CD4-positive, CD25-positive, alpha-beta regulatory T cell (primary cell): Measurements from ENCODE around the gene KCTD6. TPM values are rescaled to one million over a fixed set of nuclear protein-coding genes. Genes with fewer than 3 reads are reported as not detected.

Experiments used
- ATAC-seq, 2 donors: fragments of 150-1000 bp; cut with Tn5 transposase; one replicate each; pipeline ENCODE4 v1.10.0; 2021; ENCODE audit warnings: low read depth in 2 of 2, moderate number of reproducible peaks in 2 of 2, moderate library complexity in 1 of 2
- DNase-seq, 3 donors: peaks; one replicate each; pipeline versions ENCODE4 v3.0.0 to v3.0.0-alpha.2; 2012 to 2022; ENCODE audit warnings: mixed read lengths in 1 of 3
- H3K27ac ChIP-seq: one replicate; pipeline ENCODE4 v1.7.0; 2013; ENCODE audit warnings: mild to moderate bottlenecking, low read length; ENCODE audit not compliant: insufficient read depth, poor library complexity, severe bottlenecking
- H3K27me3 ChIP-seq: one replicate; pipeline ENCODE4 v1.7.0; 2013; ENCODE audit warnings: low read length; ENCODE audit not compliant: control insufficient read depth, insufficient read depth
- H3K36me3 ChIP-seq: one replicate; pipeline ENCODE4 v1.7.0; 2013; ENCODE audit warnings: mild to moderate bottlenecking, low read length, moderate library complexity; ENCODE audit not compliant: control insufficient read depth, insufficient read depth
- H3K4me1 ChIP-seq: 2 replicates; pipeline ENCODE4 v1.7.0; 2013; ENCODE audit warnings: mild to moderate bottlenecking, low read length; ENCODE audit not compliant: insufficient read depth, control insufficient read depth, poor library complexity, severe bottlenecking
- H3K4me3 ChIP-seq: one replicate; pipeline ENCODE4 v1.7.0; 2013; ENCODE audit warnings: low read depth, mild to moderate bottlenecking, low read length, moderate library complexity
- H3K9me3 ChIP-seq, 2 experiments: 1 replicate in 1 of 2; 2 replicates in 1 of 2; pipeline ENCODE4 v1.7.0; 2013; ENCODE audit warnings: low read length in 2 of 2, mild to moderate bottlenecking in 1 of 2, moderate library complexity in 1 of 2; ENCODE audit not compliant: control insufficient read depth in 2 of 2
- H3K27ac Mint-ChIP-seq, 3 donors: one replicate each; pipeline ENCODE4 v1.8.0; 2020 to 2022; ENCODE audit warnings: mild to moderate bottlenecking in 3 of 3, mixed read lengths in 3 of 3, moderate library complexity in 2 of 3
- H3K27me3 Mint-ChIP-seq: one replicate; pipeline ENCODE4 v1.8.0; 2022; ENCODE audit warnings: mild to moderate bottlenecking, mixed read lengths
- H3K36me3 Mint-ChIP-seq: one replicate; pipeline ENCODE4 v1.8.0; 2020; ENCODE audit warnings: mixed read lengths
- H3K4me1 Mint-ChIP-seq, 4 donors: one replicate each; pipeline ENCODE4 v1.8.0; 2020 to 2022; ENCODE audit warnings: mixed read lengths in 4 of 4, mild to moderate bottlenecking in 1 of 4
- H3K4me3 Mint-ChIP-seq, 4 donors: one replicate each; pipeline ENCODE4 v1.8.0; 2020 to 2022; ENCODE audit warnings: mild to moderate bottlenecking in 4 of 4, mixed read lengths in 4 of 4, moderate library complexity in 3 of 4
- H3K9me3 Mint-ChIP-seq, 7 donors: one replicate each; pipeline ENCODE4 v1.8.0; 2020 to 2022; ENCODE audit warnings: mixed read lengths in 7 of 7, mild to moderate bottlenecking in 3 of 7, moderate library complexity in 2 of 7
- polyA plus RNA-seq, 4 donors: library from polyadenylated mRNA; unstranded; fragments of 300-500 nt; fragmentation: Illumina TruSeq; gene quantifications; one replicate each; pipeline ENCODE4 v1.2.3, GENCODE V29; 2021
- total RNA-seq: library from RNA; stranded (reverse); gene quantifications from one replicate; pipeline ENCODE4 v1.2.3, GENCODE V29; 2022

Gene KCTD6
- total and polyA plus RNA-seq, 5 donors from 2014 or later, result 5.8 to 14.3 (median 9.8) TPM

DNA sequence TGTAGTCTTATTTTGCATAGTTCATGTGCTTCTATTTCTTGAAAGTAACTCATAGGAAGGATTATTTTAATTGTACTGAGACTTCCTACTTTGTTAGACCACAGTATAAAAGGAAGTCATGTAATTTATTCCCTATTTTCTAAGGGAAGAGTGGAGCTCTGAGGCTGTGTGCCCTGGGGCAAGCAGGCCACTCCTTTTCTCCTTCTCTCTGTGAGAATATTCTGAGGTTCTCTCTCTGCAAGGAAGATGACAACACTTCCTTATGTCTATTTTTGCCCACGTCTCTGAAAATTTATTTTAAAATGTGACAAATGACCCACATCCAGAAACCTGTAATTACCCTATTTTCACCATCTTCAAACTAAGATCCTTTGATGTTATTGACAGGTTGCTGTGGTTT is 11.0 kb downstream of the KCTD6 start:
- Mint-ChIP-seq H3K9me3 (no peaks in the 10 kb centered on the region), H3K4me1 (peaks cover 5 to 28% (median 18%) of the 10 kb centered on the region in 4 donors), H3K4me3 (no peak overlapping the region), H3K27ac (no peak overlapping the region), H3K27me3 (no peaks in the 10 kb centered on the region), H3K36me3 (peaks cover 20% of the 10 kb centered on the region)
- no peaks in the 10 kb centered on the region for H3K9me3 ChIP-seq
- H3K4me1 ChIP-seq, result no peaks in the 10 kb centered on the region
- no peak overlapping the region for H3K4me3 ChIP-seq
- H3K36me3 ChIP-seq, result peaks cover 11% of the 10 kb centered on the region
- no peaks in the 10 kb centered on the region for H3K27me3 ChIP-seq
- DNase-seq (no peak), ATAC-seq (no peak)
- no peak overlapping the region for H3K27ac ChIP-seq

DNA sequence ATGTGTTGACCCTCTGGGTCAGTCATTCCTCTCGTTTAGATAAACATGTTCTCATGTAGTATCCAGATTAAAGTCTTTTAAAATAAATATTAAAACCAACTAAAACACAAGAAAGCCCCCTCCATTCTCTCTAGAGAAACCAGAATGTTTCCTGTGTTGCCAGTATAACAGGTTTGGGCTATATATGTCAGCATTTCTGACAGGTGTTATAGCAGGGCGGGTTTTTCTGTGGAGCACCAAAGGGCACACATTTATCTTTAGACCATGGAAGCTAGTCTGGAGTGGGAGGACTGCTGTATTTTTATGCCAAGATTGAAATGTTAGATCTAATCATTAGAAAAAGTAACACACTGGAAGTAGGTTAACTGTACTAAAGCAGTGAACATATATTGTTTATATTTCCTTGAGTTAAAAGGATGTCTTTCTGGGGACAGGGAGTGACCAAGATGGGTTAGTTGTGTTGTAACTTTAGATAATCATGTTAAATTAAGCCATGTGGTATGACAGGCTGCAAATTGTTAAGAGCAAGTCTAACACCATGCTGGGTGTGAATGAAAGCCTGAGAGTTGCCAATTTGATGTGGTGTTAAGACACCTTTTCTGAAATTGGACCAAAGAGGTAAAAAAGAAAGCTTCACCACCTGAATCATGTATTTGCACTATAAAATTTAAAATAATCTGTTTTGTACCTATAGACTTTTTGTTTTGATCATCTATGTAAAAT is 15.6 kb downstream of the KCTD6 start:
- ATAC-seq, result no peak
- Mint-ChIP-seq H3K27ac (peak overlapping the region in 1 of 3 donors; percentile 74), H3K27me3 (no peaks in the 10 kb centered on the region), H3K4me3 (no peak overlapping the region), H3K36me3 (no peaks in the 10 kb centered on the region), H3K9me3 (no peaks in the 10 kb centered on the region), H3K4me1 (peaks cover 0 to 7% (median 3%) of the 10 kb centered on the region in 4 donors)
- no peak for DNase-seq
- no peak overlapping the region for H3K4me3 ChIP-seq
- no peak overlapping the region for H3K27ac ChIP-seq
- no peaks in the 10 kb centered on the region for H3K9me3 ChIP-seq
- no peaks in the 10 kb centered on the region for H3K4me1 ChIP-seq
- H3K36me3 ChIP-seq, result no peaks in the 10 kb centered on the region
- no peaks in the 10 kb centered on the region for H3K27me3 ChIP-seq

DNA sequence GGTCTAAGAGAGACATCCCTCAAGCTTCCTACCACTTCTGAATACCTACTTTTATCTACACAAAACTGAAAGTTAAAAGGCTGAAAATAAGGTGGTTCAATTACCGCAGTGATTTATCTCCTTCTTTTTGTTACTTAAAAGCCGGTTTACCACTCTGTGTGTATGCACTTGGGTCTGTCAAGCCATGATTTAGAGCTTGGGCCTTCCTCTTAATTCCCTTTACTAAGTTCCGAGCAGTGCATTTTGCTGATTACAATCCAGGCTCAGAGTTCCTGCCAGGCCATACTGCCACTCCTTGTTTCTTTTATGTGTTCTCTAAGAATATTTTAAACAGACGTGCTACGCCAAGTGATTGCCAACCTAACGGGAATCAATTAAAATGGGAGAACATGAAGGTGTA is 16.5 kb downstream of the KCTD6 start:
- Mint-ChIP-seq H3K27me3 (no peaks in the 10 kb centered on the region), H3K36me3 (no peaks in the 10 kb centered on the region), H3K9me3 (no peaks in the 10 kb centered on the region), H3K4me3 (no peak overlapping the region), H3K4me1 (peaks cover 0 to 7% (median 3%) of the 10 kb centered on the region in 4 donors), H3K27ac (no peak overlapping the region)
- no peak overlapping the region for H3K4me3 ChIP-seq
- no peaks in the 10 kb centered on the region for H3K4me1 ChIP-seq
- no peak for ATAC-seq
- H3K27me3 ChIP-seq, result no peaks in the 10 kb centered on the region
- H3K9me3 ChIP-seq, result no peaks in the 10 kb centered on the region
- no peak overlapping the region for H3K27ac ChIP-seq
- no peak for DNase-seq
- no peaks in the 10 kb centered on the region for H3K36me3 ChIP-seq

DNA sequence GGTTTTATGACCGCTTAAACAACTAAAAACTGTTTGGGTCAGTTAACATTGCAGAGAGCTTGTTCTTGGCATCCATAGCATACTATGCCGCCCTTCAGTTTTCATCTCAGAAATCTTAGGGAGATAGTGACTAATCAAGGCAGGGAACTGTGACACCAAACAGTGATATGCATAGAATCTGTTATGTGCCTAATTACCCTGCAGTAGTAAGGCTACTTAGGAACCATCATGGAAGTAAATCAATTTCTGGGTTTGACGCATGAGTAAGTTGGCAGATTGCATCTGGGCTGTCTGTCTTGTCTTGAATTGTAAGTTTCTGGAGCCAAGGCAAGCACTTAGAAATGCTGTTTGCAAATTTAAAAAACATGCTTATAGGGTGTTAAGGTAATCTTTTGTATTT is 22.5 kb downstream of the KCTD6 start:
- DNase-seq, result no peak
- no peaks in the 10 kb centered on the region for H3K4me1 Mint-ChIP-seq
- Histone ChIP-seq H3K36me3 (no peaks in the 10 kb centered on the region), H3K27me3 (no peaks in the 10 kb centered on the region), H3K4me3 (no peak overlapping the region), H3K9me3 (no peaks in the 10 kb centered on the region), H3K4me1 (no peaks in the 10 kb centered on the region), H3K27ac (no peak overlapping the region)
- H3K4me3 Mint-ChIP-seq, result no peak overlapping the region
- no peak overlapping the region for H3K27ac Mint-ChIP-seq
- H3K9me3 Mint-ChIP-seq, result no peaks in the 10 kb centered on the region
- no peaks in the 10 kb centered on the region for H3K27me3 Mint-ChIP-seq
- ATAC-seq, result no peak
- no peaks in the 10 kb centered on the region for H3K36me3 Mint-ChIP-seq

DNA sequence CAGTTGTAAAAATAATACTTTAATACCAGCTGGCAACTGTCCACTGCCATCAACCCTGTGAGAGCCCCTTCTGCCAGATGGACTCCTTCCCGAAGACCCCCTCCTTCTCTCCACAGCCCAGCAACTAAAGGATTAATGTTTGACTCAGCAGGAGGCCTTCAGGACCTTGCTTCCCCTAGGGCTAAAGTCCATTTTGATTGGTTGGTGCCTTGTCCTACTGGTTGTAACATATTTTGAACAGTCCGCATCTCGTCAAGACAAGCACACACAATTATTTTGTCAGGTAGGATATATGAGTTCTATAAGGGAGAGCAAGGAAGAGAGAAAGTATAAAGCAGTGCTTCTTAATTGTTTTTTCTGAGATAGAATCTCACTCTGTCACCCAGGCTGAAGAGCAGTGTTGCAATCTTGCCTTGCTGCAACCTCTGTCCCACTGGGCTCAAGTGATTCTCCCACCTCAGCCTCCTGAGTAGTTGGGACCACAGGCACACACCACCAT is 26.4 kb downstream of the KCTD6 start:
- Histone ChIP-seq H3K27me3 (no peaks in the 10 kb centered on the region), H3K36me3 (no peaks in the 10 kb centered on the region), H3K9me3 (no peaks in the 10 kb centered on the region), H3K4me3 (no peak overlapping the region), H3K4me1 (no peaks in the 10 kb centered on the region), H3K27ac (no peak overlapping the region)
- DNase-seq, result no peak
- Mint-ChIP-seq H3K4me3 (no peak overlapping the region), H3K27ac (no peak overlapping the region), H3K4me1 (no peaks in the 10 kb centered on the region), H3K9me3 (no peaks in the 10 kb centered on the region), H3K36me3 (no peaks in the 10 kb centered on the region), H3K27me3 (no peaks in the 10 kb centered on the region)
- ATAC-seq, result no peak

DNA sequence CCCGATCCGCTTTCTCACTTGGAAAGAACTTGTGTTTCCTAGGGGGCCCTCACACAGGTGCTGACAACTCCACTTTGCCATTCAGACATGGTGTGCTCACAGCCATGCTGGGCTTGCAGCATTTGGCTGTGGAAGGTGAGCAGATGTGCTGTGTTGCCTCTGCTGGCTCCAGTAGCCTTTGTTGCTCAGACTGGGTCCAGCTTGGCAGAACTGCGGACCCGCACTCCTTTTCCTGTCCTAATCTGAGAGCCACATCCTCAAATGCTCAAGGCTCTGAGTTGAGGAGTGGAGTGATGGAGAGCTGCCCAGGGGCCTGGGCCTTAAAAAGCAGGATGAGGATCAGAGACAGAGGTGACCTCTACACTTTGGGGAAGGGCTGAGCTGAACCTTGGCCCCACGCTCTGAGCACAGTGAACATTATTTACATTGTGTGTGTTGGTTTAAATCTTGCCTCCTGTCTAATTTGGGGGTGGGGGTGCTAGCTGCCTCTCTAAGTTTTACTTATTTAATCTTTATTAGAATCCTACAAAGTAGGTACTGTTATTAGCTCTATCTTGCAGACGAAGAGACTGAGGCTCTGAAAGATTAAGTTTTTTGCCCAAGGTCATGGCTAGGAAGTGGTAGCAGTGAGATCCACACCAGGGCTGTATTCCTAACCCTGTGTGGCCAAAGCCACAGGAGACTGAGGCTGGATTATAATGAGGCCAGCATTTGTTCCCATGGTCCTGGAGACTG is 27.9 kb downstream of the KCTD6 start:
- Mint-ChIP-seq H3K36me3 (no peaks in the 10 kb centered on the region), H3K27me3 (no peaks in the 10 kb centered on the region), H3K9me3 (no peaks in the 10 kb centered on the region), H3K27ac (no peak overlapping the region), H3K4me3 (no peak overlapping the region), H3K4me1 (no peaks in the 10 kb centered on the region)
- ATAC-seq, result no peak
- no peaks in the 10 kb centered on the region for H3K36me3 ChIP-seq
- DNase-seq, result no peak
- H3K27me3 ChIP-seq, result no peaks in the 10 kb centered on the region
- no peak overlapping the region for H3K4me3 ChIP-seq
- no peaks in the 10 kb centered on the region for H3K9me3 ChIP-seq
- H3K27ac ChIP-seq, result no peak overlapping the region
- no peaks in the 10 kb centered on the region for H3K4me1 ChIP-seq

DNA sequence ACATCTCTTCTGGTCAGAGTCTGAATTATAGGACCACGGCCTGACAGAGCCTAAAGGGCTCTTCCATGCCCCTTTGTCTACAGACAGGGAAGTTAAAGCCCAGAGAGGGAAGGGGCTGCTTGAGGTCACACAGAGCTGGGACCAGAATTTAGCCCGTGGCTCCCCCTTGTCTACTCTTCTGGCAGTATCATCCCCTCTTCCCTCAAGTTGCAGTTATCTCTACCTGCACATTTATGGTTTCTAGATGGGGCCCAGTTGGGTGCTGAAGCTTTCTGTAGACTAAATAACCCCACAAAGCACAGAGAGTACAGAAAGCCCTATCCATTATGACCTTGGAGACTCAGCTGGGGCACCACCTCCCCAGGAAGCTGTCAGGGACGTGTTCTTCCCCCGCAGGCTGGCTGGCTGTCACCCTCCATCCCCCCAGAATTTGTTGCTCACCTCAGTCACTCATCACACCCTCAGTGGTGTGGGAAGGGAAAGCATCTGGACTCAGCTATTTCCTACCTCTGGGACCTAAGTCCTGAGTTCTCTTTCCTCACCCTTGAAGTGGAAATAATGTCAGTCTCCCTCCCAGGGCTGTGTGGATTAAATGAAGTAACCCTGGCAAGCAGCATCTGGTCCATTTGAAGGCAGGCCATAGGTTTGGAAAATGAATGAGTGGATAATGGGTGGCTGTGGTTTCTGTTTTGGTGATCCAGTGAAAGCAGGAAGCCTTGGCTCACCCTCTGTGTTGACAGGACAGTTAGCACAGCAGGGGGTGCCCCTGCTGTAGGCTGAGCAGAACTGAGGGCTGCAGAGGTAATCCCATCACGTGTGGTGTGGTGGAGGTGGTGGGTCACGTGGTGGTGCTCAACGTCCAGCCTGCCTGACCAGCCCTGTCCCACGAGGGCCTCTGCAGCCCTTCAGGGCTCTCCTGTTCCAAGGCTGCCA is 28.8 kb downstream of the KCTD6 start:
- Mint-ChIP-seq H3K9me3 (no peaks in the 10 kb centered on the region), H3K27me3 (no peaks in the 10 kb centered on the region), H3K36me3 (no peaks in the 10 kb centered on the region), H3K27ac (peak overlapping the region in 2 of 3 donors; percentile 63 to 69), H3K4me1 (no peaks in the 10 kb centered on the region), H3K4me3 (no peak overlapping the region)
- DNase-seq (no peak), ATAC-seq (no peak)
- Histone ChIP-seq H3K9me3 (no peaks in the 10 kb centered on the region), H3K27me3 (no peaks in the 10 kb centered on the region), H3K4me1 (no peaks in the 10 kb centered on the region), H3K27ac (no peak overlapping the region), H3K36me3 (no peaks in the 10 kb centered on the region), H3K4me3 (no peak overlapping the region)
